Measurements from ENCODE around the gene CTSA. TPM values are rescaled to one million over a fixed set of nuclear protein-coding genes. Genes with fewer than 3 reads are reported as not detected.
"Not testable (repeated sequence)": the region's sequence is repeated elsewhere in the genome, so short reads cannot be mapped to it uniquely, and the experiment has no call there.

The CTSA gene
- total RNA-seq, 1 donor from 2014 or later: 160 TPM

DNA sequence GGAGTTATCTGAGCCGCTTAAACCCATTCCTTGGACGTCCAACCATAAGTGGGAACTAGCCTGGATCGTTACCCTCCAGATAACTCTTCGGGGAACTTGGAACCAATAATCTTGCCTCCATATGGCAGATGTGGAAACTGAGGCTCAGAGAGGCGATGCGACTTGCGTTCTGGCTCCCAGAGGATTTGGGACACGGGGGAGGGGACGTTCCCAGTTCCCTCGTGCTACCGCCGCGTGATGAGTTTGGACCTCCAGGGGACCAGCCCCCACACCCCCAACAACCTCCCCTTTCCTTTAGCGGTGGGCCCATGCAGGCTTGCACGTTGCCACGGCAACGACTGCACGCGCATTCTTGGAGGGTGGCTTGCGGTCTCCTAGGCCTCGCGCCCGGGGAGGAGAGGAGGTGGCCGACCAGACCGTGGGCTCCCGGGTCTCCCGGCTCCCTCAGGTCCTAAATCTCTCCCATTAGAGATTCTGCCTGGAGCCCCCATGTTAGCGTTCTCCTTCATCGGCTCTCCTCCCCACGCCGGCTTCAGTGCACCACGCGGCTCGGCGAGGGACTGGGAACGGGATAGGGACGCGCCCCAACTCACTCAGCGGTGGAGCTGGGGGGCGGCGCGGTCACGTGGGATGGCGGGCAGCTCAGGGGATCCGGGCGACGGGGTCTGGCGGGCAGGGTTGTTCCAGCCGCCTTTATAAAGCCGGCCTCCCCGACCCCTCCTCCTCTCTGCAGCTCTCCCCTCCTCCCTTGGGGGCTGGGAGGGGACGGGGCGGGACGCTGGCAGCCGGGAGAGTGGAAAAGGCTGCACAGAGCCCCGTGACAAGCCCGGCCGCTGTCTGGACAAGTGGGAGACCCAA lies 20.6 kb downstream of the CTSA start, which contains the start of gene PLTP:
Gene PLTP, minus strand, starts transcription at position 670 of the 858 bp plus-strand sequence. CDS start 703 bp downstream, outside the sequence.
- no peak for DNase-seq (ENCODE audit: low spot score)

- DNase-seq (ENCODE audit: low spot score): no peak
Observed at GRCh38 chr20:45912344-45912682, 21.2 kb downstream of the CTSA start.

DNA sequence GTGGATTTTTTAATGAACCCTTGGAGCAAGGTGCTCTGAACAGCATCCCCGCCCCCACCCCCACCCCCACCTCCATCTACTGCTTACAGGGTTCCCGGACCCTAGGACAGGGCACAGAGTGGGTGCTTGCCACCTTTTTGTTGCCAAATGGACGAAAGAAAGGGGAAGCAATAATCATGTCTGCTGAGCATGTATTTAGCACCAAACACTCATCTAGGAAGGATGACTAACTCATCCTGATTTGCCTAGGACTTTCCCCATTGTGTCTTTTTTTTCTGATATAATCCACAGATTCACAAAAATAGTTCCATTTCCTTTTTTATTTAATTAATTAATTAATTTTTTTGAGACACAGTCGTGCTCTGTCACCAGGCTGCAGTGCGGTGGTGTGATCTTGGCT lies 22.0 kb downstream of the CTSA start:
- no peak for DNase-seq (ENCODE audit: low spot score)

DNA sequence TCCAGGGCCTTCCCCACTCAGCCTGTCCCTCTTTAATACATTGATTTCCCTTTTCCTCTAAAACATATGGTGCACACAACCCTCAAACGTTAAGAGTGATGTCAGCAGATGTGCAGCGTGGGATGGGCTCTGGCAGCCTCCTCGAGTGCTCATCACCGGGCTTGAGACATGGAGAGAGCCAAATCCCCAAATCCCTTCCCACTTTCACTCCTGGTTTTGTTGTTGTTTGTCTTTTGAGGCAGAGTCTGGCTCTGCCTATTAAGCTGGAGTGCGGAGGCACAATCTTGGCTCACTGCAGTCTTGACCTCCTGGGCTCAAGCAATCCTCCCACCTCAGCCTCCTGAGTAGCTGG lies 26.6 kb downstream of the CTSA start:
- no peak for DNase-seq (ENCODE audit: low spot score)

DNA sequence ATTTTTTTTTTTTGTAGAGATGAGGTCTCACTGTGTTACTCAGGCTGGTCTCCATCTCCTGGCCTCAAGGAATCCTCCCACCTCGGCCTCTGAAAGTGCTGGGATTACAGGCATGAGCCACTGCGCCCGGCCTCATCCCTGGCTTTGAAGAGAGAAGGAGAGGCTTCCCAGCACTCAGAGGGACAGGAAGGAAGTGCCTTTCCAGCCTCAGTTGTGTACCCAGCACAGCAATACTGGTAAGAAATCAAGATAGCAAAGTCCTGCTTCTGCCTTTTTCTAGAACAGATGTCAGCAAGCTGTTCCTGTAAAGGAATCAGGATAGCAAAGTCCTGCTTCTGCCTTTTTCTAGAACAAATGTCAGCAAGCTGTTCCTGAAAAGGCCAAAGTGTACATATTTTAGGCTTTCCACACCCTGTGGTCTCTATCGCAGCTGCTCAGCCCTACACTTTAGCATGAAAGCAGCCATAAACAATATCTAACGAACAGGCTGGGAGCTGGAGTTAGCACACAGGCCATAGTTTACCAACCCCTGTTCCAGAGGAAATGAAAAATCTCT lies 27.1 kb downstream of the CTSA start:
- DNase-seq (ENCODE audit: low spot score): no peak

GRCh38 chr20:45918779-45919537 lies 27.8 kb downstream of the CTSA start:
- no peak for DNase-seq (ENCODE audit: low spot score)

DNA sequence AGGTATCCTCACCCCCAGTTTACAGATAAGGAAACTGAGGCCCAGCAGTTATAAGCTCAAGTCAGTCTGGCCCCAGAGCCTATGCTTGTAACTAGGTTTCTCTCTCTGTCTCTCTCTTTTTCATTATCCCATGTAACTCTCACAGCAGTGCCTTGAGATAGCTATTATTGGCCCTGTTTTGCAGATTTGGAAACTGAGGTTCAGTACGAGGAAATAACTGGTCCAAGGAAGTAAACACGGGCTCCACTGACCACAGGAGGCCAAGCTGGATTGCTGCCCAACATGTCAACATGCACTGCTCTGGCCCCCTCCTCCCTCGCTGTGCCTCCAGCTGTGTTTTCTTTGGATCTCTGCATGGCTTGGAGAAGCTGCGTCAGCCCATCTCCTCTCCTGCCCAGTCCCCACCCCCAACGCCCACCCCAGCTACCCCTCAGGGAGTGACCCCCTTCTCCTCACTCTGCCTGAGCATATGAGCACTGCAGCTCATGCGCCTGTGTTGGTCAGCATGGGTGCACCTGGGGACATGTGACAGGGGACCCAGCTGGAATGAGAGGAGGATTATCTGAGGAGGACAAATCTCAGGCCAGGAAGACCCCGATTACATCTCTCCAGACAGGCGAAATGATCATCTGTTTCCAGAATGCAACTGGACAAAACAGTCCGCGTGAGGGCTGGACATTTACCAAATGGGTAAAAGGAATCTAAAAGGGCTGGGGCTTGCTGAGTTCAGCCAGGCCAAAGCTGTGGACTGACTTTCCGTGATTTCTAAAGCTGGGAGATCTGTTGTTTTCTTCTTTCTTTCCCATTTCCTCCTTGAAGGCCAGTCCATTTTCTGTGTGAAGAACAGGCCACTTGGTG lies 28.6 kb downstream of the CTSA start:
- DNase-seq (ENCODE audit: low spot score): no peak

DNA sequence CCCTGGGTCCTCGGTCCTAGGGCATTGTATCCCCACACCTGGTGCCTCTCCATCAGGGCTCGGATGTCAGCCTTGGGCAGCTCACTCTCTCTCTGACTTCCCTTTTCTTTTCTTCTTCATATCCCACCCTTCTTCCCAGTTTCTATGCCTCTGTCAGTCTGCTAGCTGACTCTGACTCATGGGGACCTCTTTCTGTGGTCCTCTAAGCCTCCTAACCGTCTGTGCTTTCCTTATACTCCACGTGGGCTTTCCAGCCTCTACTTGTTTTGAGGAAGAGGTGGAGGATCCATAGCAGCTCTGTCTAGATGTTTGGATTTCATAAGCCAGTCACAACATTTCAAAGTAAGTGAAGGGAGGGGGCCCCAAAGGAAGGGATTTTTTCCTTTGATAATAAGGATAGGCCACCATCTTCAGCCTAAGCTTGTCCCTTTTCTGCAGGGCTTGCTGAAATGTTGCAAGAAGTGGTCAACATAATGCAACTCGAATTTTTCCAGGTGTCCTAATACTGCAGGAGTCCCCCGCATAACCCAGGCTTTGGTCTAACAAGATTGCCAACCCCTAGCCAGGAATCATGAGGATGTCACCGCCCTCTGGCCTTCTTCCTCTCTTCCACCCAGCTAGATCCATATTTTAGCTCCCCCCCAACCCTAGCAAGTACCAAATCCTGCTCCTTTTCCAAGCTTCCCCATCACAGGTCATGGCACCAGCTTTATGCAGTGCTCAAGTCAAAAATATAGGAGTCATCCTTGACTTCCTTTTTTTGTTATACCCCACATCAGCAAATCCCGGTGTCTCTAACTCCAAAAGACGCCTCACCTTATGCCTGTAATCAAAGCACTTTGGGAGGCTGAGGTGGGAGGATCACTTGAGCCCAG lies 29.6 kb downstream of the CTSA start:
- DNase-seq (ENCODE audit: low spot score): no peak

- DNase-seq (ENCODE audit: low spot score): no peak
Observed at GRCh38 chr20:45921337-45922189, 30.4 kb downstream of the CTSA start.

DNA sequence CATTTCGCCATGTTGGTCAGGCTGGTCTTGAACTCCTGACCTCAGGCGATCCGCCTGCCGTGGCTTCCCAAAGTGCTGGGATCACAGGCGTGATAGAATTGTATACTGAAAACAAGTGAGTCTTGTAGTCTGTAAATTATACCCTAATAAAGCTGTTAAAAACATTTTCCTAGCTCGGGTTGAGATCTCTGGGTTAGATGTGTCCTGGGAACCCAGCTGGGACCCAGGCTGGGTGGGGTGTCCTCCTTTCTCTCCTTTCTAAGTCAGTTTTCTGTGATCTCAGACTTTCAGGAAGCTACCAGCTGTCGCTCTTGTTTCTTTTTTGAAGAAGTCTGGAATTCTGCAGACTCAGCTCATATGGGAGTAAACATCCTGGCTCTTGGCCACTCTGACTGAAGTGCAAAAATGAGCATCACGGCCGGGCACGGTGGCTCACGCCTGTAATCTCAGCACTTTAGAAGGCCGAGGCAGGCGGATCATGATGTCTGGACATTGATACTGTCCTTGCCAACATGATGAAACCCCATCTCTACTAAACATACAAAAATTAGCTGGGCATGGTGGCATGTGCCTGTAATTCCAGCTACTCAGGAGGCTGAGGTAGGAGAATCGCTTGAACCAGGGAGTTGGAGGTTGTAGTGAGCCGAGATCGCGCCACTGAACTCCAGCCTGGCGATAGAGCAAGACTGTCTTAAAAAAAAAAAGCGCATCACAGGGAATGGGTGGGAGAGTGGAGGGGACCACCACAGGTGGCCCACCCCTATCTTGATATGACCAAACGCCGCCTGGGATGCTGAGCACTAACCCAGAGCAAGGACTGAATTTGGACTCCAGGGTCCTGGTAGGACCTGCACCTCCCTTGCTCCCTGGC lies 33.5 kb downstream of the CTSA start:
- DNase-seq (ENCODE audit: low spot score): no peak

DNA sequence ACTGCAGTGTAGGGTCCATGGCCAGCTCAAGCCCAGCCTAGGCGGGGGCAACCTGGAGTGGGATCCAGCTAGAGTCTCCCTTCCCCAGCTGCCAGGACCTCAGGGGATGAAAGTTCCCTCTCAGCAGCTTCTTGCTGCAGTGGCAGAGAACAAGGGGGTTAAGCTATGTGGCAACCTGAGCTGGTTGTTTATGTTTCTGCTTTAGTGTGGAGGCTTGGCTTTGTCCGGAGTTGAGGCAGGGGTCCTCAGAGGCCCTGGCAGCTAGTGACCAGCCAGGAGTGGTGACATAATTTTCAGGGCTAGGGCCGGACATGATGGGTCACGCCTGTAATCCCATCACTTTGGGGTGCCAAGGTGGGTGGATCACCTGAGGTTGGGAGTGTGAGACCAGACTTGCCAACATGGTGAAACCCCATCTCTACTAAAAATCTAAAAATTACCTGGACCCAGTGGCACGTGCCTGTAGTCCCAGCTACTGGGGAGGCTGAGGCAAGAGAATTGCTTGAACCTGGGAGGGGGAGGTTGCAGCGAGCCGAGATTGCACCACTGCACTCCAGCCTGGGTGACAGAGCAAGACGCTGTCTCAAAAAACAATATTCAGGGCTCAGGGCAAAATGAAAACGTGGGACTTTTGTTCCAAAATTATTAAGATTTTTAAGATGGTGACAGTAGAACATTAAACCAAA lies 34.8 kb downstream of the CTSA start:
- DNase-seq (ENCODE audit: low spot score): no peak

- no peak for DNase-seq (ENCODE audit: low spot score)
Observed at GRCh38 chr20:45926731-45927070, 35.6 kb downstream of the CTSA start.

GRCh38 chr20:45927071-45927878 lies 36.1 kb downstream of the CTSA start:
- DNase-seq (ENCODE audit: low spot score): no peak

GRCh38 chr20:45931680-45932079 lies 40.5 kb downstream of the CTSA start:
- DNase-seq (ENCODE audit: low spot score): not testable (repeated sequence)

DNA sequence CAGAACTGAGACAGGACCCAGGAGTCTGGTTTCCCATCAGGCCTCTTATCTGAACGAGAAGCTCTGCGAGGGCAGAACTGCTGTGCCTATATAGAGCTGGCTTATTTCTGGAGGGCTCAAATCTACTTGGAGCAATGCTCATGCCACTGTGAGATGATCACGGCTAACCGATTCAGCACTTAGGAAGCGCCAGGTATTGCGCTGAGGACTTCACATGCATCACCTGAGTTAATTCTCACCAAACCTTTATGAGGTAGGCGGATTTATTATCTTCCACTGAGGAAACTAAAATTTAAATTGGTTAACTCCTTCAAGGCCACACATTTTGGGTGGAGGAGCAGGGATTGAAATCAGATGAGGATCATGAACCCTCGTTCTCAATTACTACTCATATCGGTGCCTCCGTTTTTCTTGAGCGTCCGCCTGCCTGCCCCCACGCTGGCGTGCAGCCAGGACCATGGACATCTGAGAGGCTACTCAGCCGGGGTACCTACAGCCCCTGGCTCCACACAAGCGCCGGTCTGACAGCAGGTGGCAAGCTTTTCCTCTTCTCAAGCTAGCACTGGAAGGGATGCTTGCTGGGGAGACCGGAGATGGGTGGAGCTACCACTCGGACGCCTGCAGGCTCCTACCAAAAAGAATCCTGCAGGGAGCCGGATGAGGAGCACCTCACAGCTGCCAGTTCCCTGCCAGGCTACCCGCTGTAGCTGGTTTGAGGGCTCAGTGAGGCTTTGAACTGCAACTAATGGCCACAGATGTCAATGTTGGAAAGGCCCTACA lies 42.3 kb downstream of the CTSA start:
- no peak for DNase-seq (ENCODE audit: low spot score)

- DNase-seq (ENCODE audit: low spot score): no peak
Observed at GRCh38 chr20:45934046-45934585, 43.0 kb downstream of the CTSA start.

All from mesenteric fat pad (tissue), 1 donor.